ENCODE measurements around the gene APBA1.

The APBA1 gene

GRCh38 chr9:69655065-69655464 lies 17.1 kb downstream of the APBA1 start:
- peak; percentile 5 for DNase-seq

GRCh38 chr9:69653261-69653660 lies 18.9 kb downstream of the APBA1 start:
- DNase-seq: no peak

GRCh38 chr9:69649566-69650250 lies 22.5 kb downstream of the APBA1 start:
- no peak for DNase-seq

GRCh38 chr9:69647804-69648203 lies 24.4 kb downstream of the APBA1 start:
- DNase-seq: no peak

- no peak for DNase-seq
Observed at GRCh38 chr9:69646810-69647209, 25.4 kb downstream of the APBA1 start.

- DNase-seq: peak; percentile 96
Observed at GRCh38 chr9:69645488-69645887, 26.7 kb downstream of the APBA1 start.

- DNase-seq: no peak
Observed at GRCh38 chr9:69643098-69643497, 29.1 kb downstream of the APBA1 start.

GRCh38 chr9:69637817-69638200 lies 34.4 kb downstream of the APBA1 start:
- DNase-seq: peak; percentile 12

- no peak for DNase-seq
Observed at GRCh38 chr9:69637193-69637816, 34.9 kb downstream of the APBA1 start.

- DNase-seq: no peak
Observed at GRCh38 chr9:69633716-69634115, 38.5 kb downstream of the APBA1 start.

GRCh38 chr9:69632768-69633167 lies 39.4 kb downstream of the APBA1 start:
- DNase-seq: peak; percentile 1

- DNase-seq: no peak
Observed at GRCh38 chr9:69627281-69627680, 44.9 kb downstream of the APBA1 start.

GRCh38 chr9:69623276-69623675 lies 48.9 kb downstream of the APBA1 start:
- DNase-seq: no peak

- DNase-seq: no peak
Observed at GRCh38 chr9:69622676-69623075, 49.5 kb downstream of the APBA1 start.

- peak; percentile 2 for DNase-seq
Observed at GRCh38 chr9:69621730-69622460, 50.3 kb downstream of the APBA1 start.

GRCh38 chr9:69620731-69621130 lies 51.4 kb downstream of the APBA1 start:
- no peak for DNase-seq

GRCh38 chr9:69619233-69619632 lies 52.9 kb downstream of the APBA1 start:
- DNase-seq: no peak

- no peak for DNase-seq
Observed at GRCh38 chr9:69617006-69617405, 55.2 kb downstream of the APBA1 start.

- no peak for DNase-seq
Observed at GRCh38 chr9:69615880-69616279, 56.3 kb downstream of the APBA1 start.

GRCh38 chr9:69611221-69611620 lies 61.0 kb downstream of the APBA1 start:
- DNase-seq: no peak

GRCh38 chr9:69609156-69609555 lies 63.0 kb downstream of the APBA1 start:
- DNase-seq: no peak

GRCh38 chr9:69606089-69606488 lies 66.1 kb downstream of the APBA1 start:
- DNase-seq: no peak

GRCh38 chr9:69605406-69605805 lies 66.8 kb downstream of the APBA1 start:
- DNase-seq: peak; percentile 10

GRCh38 chr9:69604568-69605219 lies 67.5 kb downstream of the APBA1 start:
- no peak for DNase-seq

Data from DMS53 (cell line).